Measurements from ENCODE around the gene CXCL8. TPM values are rescaled to one million over a fixed set of nuclear protein-coding genes. Genes with fewer than 3 reads are reported as not detected.

Gene CXCL8
- total RNA-seq, 2 donors from 2014 or later: 2.6 to 7.9 TPM

DNA sequence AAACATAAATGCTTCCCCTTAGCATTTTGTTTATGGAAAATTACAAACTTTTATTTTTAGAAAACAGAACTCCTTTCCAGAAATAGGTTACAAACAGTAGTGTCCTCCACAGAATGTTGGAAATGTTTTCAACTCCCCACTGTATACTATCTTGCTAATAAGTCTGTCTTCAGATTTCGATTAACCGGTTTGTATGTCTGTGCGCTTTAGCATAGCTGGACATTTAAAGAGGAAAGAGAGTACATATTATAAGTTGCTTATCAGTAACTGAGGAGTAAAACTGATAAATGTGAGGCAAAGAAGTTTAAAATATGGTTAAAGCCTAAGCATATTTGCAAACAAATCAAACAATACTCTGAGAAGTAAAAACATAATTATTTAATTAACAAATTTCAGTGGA is 3.4 kb downstream of the CXCL8 start:
- Histone ChIP-seq H3K27ac (no peak overlapping the region), H3K9me3 (no peaks in the 10 kb centered on the region), H3K27me3 (no peaks in the 10 kb centered on the region), H3K4me3 (no peak overlapping the region), H3K36me3 (no peaks in the 10 kb centered on the region), H3K4me1 (no peaks in the 10 kb centered on the region)
- TF ChIP-seq, protein P1, sequence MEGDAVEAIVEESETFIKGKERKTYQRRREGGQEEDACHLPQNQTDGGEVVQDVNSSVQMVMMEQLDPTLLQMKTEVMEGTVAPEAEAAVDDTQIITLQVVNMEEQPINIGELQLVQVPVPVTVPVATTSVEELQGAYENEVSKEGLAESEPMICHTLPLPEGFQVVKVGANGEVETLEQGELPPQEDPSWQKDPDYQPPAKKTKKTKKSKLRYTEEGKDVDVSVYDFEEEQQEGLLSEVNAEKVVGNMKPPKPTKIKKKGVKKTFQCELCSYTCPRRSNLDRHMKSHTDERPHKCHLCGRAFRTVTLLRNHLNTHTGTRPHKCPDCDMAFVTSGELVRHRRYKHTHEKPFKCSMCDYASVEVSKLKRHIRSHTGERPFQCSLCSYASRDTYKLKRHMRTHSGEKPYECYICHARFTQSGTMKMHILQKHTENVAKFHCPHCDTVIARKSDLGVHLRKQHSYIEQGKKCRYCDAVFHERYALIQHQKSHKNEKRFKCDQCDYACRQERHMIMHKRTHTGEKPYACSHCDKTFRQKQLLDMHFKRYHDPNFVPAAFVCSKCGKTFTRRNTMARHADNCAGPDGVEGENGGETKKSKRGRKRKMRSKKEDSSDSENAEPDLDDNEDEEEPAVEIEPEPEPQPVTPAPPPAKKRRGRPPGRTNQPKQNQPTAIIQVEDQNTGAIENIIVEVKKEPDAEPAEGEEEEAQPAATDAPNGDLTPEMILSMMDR (IDR thresholded peaks at IDR 0.05): no peak
- DNase-seq (ENCODE audit: low spot score): no peak

DNA sequence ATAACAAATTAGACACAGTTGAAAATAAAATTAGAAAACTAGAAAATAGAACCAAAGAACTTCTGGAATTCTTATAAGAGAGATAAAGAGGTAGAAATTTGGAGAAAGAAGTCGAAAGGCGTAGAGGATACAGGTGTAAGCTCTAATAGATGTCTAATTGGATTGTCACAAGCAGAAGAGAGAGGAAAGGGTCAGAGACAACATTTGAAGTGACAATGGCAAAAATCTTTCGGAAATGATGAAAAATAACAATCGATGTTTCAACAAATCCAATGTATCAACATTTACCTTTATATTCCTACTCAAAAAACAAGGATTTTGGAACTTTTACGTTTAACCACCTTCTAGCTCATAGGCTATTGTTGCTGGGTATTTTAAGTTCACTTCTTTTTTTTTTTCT is 3.8 kb downstream of the CXCL8 start:
- H3K27me3 ChIP-seq: no peaks in the 10 kb centered on the region
- no peaks in the 10 kb centered on the region for H3K36me3 ChIP-seq
- no peak for DNase-seq (ENCODE audit: low spot score)
- no peaks in the 10 kb centered on the region for H3K9me3 ChIP-seq
- H3K4me1 ChIP-seq: no peaks in the 10 kb centered on the region
- TF ChIP-seq, protein P1 (IDR thresholded peaks at IDR 0.05): no peak
- H3K4me3 ChIP-seq: no peak overlapping the region
- no peak overlapping the region for H3K27ac ChIP-seq

DNA sequence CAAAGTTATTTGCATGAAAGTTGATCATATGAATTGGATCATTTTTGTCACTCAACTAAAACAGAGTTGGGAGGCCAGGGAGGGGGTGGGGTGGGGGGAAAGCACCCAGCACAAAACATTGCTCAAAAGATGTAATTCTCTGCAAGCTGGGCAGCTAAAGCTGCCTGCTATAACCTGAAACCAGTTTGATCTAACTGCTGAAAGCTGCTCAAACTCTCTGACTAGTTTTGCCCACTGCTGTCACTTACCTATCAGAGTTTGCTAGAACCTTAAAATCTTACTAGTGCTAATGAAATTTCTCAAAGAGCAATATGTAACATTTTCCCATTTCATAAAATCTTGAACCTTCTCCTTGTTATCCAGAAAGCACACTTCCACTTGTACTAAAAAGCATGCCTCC is 10.4 kb downstream of the CXCL8 start:
- TF ChIP-seq, protein P1 (IDR thresholded peaks at IDR 0.05): no peak
- Histone ChIP-seq H3K9me3 (no peaks in the 10 kb centered on the region), H3K27me3 (no peaks in the 10 kb centered on the region), H3K36me3 (no peaks in the 10 kb centered on the region), H3K4me1 (no peaks in the 10 kb centered on the region), H3K27ac (no peak overlapping the region), H3K4me3 (no peak overlapping the region)
- DNase-seq (ENCODE audit: low spot score): no peak

DNA sequence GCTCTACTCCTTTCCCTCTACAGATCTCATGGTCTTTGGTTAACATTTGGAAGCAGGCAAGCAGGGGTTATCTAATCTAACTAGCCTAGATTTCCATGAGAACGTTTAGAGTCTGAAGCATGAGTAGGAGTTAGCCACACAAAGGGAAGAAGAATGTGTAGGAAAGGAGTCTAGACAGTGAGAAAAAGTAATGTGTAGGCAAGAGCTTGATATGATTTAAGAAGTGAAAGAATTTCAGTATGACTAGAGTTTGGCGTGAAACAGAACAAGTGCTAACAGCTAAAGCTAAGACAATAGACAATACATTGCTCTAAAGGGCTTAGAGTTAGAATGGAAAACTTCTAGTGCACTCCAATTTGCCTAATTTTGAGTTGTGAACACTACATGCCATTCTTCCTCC is 10.8 kb downstream of the CXCL8 start:
- H3K9me3 ChIP-seq: no peaks in the 10 kb centered on the region
- TF ChIP-seq, protein P1 (IDR thresholded peaks at IDR 0.05): no peak
- H3K36me3 ChIP-seq: no peaks in the 10 kb centered on the region
- H3K27me3 ChIP-seq: no peaks in the 10 kb centered on the region
- H3K4me3 ChIP-seq: no peak overlapping the region
- no peak overlapping the region for H3K27ac ChIP-seq
- H3K4me1 ChIP-seq: no peaks in the 10 kb centered on the region
- no peak for DNase-seq (ENCODE audit: low spot score)

DNA sequence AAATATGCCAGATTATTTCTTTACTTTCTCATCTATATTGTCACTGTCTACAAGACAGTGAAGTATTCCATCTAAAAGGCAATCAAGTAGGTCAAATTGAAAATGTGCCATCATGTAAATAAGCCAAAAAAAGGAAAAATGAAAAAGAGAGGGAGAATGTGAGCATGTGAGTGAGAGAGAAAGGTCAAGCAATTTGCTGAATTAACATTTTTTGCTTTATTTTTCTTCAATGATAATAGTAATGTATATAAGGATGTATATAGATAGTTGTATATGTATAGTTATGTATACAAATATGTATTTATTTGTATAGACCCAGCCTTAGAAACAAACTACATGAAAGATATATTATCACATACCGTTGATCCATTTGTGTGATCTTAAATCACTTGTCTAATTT is 11.5 kb downstream of the CXCL8 start:
- no peaks in the 10 kb centered on the region for H3K27me3 ChIP-seq
- no peak for DNase-seq (ENCODE audit: low spot score)
- TF ChIP-seq, protein P1 (IDR thresholded peaks at IDR 0.05): no peak
- H3K27ac ChIP-seq: no peak overlapping the region
- H3K9me3 ChIP-seq: no peaks in the 10 kb centered on the region
- H3K4me1 ChIP-seq: no peaks in the 10 kb centered on the region
- H3K36me3 ChIP-seq: no peaks in the 10 kb centered on the region
- no peak overlapping the region for H3K4me3 ChIP-seq

DNA sequence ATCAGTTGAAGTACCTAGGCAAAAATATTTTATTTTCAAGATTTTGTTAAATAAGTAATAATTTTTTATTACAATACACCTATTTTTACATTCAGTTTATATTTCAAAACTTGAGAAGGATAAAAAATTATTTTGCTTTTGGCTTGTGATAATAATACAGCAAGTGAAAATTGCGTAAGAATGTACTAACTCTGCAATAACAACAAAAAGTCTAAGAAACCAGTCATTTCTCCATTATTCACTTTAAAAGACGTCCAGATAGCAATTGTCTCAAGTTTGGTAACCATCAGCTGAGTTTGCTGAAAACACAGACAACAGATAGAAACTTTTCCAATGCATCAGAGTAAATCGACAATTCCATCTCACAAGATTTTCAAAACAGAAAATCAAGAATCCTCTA is 12.1 kb downstream of the CXCL8 start:
- no peaks in the 10 kb centered on the region for H3K4me1 ChIP-seq
- H3K27me3 ChIP-seq: no peaks in the 10 kb centered on the region
- H3K27ac ChIP-seq: no peak overlapping the region
- H3K9me3 ChIP-seq: no peaks in the 10 kb centered on the region
- H3K4me3 ChIP-seq: no peak overlapping the region
- no peaks in the 10 kb centered on the region for H3K36me3 ChIP-seq
- DNase-seq (ENCODE audit: low spot score): no peak
- TF ChIP-seq, protein P1 (IDR thresholded peaks at IDR 0.05): no peak
